Measurements from ENCODE around the gene TNFRSF1B. TPM values are rescaled to one million over a fixed set of nuclear protein-coding genes. Genes with fewer than 3 reads are reported as not detected.

Gene TNFRSF1B
- total and polyA plus RNA-seq, 2 experiments from 2014 or later, result 0.91 to 4.1 TPM

DNA sequence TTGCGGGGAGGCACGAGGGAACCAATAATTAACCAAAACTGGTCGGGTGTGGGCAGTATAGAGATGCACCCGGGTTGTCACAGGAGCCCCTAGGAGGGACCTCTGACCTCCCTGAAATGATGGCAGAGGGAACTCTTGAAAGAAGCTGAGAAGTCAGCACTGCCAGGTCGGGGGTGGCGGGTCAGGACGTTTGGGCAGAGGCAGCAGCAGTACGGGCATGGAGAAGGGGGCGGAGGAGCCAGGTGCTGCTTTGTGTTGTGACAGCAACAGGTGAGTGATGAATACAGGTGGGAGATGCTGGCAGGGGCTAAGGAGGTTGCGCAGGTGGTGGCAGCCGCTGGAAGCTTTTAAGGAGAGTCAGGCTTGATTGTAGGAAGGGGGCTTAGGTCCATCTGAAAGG lies 11.7 kb downstream of the TNFRSF1B start:
- Histone ChIP-seq H4K20me1 (replicated peaks; ENCODE audit: insufficient read depth) (no peaks in the 10 kb centered on the region), H3K4me2 (no peak overlapping the region), H3F3A (replicated peaks; ENCODE audit: low read depth) (no peaks in the 10 kb centered on the region), H3K27ac (ENCODE audit: low read depth) (no peak overlapping the region), H2AFZ (no peak overlapping the region), H3K4me1 (ENCODE audit: insufficient read depth) (peaks cover 9% of the 10 kb centered on the region; the same call in 1 of the 2 replicates), H3K27me3 (ENCODE audit: insufficient read depth) (no peaks in the 10 kb centered on the region), H3K9me2 (ENCODE audit: insufficient read depth) (no peaks in the 10 kb centered on the region), H3K79me2 (replicated peaks; ENCODE audit: insufficient read depth) (no peaks in the 10 kb centered on the region), H3K4me3 (no peak overlapping the region), H3K36me3 (ENCODE audit: insufficient read depth) (no peaks in the 10 kb centered on the region)
- DNase-seq (ENCODE audit: low spot score), result no peak
- H3K36me3 Mint-ChIP-seq (ENCODE audit: low read depth), result no peaks in the 10 kb centered on the region; the same call in 2 of the 3 replicates
- no peak overlapping the region for H3K27ac Mint-ChIP-seq
- TF ChIP-seq NANOG (IDR thresholded peaks at IDR 0.05; ENCODE audit: borderline replicate concordance) (no peak), CREB1 (CRISPR knock-in tag; IDR thresholded peaks at IDR 0.05; ENCODE audit: low read depth) (no peak), JUNB (IDR thresholded peaks at IDR 0.05; ENCODE audit: unreplicated experiment) (no peak), EZH2phosphoT487 (IDR thresholded peaks at IDR 0.05; ENCODE audit: unreplicated experiment) (no peak), EZH2 (IDR thresholded peaks at IDR 0.05; ENCODE audit: low read depth, unreplicated experiment) (no peak), POLR2AphosphoS5 (IDR thresholded peaks at IDR 0.05; ENCODE audit: low read depth) (no peak), ZNF114 (CRISPR knock-in tag; IDR thresholded peaks at IDR 0.05) (no peak)
- TF ChIP-seq, protein P1, sequence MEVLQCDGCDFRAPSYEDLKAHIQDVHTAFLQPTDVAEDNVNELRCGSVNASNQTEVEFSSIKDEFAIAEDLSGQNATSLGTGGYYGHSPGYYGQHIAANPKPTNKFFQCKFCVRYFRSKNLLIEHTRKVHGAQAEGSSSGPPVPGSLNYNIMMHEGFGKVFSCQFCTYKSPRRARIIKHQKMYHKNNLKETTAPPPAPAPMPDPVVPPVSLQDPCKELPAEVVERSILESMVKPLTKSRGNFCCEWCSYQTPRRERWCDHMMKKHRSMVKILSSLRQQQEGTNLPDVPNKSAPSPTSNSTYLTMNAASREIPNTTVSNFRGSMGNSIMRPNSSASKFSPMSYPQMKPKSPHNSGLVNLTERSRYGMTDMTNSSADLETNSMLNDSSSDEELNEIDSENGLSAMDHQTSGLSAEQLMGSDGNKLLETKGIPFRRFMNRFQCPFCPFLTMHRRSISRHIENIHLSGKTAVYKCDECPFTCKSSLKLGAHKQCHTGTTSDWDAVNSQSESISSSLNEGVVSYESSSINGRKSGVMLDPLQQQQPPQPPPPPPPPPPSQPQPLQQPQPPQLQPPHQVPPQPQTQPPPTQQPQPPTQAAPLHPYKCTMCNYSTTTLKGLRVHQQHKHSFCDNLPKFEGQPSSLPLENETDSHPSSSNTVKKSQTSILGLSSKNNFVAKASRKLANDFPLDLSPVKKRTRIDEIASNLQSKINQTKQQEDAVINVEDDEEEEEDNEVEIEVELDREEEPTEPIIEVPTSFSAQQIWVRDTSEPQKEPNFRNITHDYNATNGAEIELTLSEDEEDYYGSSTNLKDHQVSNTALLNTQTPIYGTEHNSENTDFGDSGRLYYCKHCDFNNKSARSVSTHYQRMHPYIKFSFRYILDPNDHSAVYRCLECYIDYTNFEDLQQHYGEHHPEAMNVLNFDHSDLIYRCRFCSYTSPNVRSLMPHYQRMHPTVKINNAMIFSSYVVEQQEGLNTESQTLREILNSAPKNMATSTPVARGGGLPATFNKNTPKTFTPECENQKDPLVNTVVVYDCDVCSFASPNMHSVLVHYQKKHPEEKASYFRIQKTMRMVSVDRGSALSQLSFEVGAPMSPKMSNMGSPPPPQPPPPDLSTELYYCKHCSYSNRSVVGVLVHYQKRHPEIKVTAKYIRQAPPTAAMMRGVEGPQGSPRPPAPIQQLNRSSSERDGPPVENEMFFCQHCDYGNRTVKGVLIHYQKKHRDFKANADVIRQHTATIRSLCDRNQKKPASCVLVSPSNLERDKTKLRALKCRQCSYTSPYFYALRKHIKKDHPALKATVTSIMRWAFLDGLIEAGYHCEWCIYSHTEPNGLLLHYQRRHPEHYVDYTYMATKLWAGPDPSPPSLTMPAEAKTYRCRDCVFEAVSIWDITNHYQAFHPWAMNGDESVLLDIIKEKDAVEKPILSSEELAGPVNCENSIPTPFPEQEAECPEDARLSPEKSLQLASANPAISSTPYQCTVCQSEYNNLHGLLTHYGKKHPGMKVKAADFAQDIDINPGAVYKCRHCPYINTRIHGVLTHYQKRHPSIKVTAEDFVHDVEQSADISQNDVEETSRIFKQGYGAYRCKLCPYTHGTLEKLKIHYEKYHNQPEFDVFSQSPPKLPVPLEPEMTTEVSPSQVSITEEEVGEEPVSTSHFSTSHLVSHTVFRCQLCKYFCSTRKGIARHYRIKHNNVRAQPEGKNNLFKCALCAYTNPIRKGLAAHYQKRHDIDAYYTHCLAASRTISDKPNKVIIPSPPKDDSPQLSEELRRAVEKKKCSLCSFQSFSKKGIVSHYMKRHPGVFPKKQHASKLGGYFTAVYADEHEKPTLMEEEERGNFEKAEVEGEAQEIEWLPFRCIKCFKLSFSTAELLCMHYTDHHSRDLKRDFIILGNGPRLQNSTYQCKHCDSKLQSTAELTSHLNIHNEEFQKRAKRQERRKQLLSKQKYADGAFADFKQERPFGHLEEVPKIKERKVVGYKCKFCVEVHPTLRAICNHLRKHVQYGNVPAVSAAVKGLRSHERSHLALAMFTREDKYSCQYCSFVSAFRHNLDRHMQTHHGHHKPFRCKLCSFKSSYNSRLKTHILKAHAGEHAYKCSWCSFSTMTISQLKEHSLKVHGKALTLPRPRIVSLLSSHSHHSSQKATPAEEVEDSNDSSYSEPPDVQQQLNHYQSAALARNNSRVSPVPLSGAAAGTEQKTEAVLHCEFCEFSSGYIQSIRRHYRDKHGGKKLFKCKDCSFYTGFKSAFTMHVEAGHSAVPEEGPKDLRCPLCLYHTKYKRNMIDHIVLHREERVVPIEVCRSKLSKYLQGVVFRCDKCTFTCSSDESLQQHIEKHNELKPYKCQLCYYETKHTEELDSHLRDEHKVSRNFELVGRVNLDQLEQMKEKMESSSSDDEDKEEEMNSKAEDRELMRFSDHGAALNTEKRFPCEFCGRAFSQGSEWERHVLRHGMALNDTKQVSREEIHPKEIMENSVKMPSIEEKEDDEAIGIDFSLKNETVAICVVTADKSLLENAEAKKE (CRISPR knock-in tag; IDR thresholded peaks at IDR 0.05), result no peak
- TF ChIP-seq, protein P2, sequence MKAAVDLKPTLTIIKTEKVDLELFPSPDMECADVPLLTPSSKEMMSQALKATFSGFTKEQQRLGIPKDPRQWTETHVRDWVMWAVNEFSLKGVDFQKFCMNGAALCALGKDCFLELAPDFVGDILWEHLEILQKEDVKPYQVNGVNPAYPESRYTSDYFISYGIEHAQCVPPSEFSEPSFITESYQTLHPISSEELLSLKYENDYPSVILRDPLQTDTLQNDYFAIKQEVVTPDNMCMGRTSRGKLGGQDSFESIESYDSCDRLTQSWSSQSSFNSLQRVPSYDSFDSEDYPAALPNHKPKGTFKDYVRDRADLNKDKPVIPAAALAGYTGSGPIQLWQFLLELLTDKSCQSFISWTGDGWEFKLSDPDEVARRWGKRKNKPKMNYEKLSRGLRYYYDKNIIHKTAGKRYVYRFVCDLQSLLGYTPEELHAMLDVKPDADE (IDR thresholded peaks at IDR 0.05), result no peak
- H3K4me3 Mint-ChIP-seq, result no peak overlapping the region
- no peaks in the 10 kb centered on the region; the same call in 2 of the 3 replicates for H3K9me3 Mint-ChIP-seq
- peaks cover 18% of the 10 kb centered on the region for H3K27me3 Mint-ChIP-seq (ENCODE audit: insufficient read depth, low read depth, poor library complexity)
- H3K4me1 Mint-ChIP-seq, result peaks cover 22% of the 10 kb centered on the region
- ATAC-seq, result no peak

Data from GM23338 (cell line).